H1 (cell line): Measurements from ENCODE around the gene MPZL3. TPM values are rescaled to one million over a fixed set of nuclear protein-coding genes. Genes with fewer than 3 reads are reported as not detected.

Source experiments
- KDM4A ChIP-seq: IDR thresholded peaks from one replicate; pipeline ENCODE4 v1.7.1; 2012; ENCODE audit warnings: low read depth, mild to moderate bottlenecking, moderate library complexity, low read length, inconsistent platforms; ENCODE audit not compliant: severe bottlenecking
- RXRA ChIP-seq: IDR thresholded peaks from 2 replicates; pipeline ENCODE4 v1.6.1; 2011; ENCODE audit warnings: low read depth, mild to moderate bottlenecking, low read length, moderate library complexity; ENCODE audit not compliant: insufficient read depth
- polyA plus RNA-seq, 7 experiments: library from polyadenylated mRNA; depleted of rRNA in 3 of 7; stranded (reverse) in 5 of 7; unstranded in 2 of 7; fragments of >200 nt in 5 of 7; fragments of 200-250 nt in 2 of 7; gene quantifications; 1 replicate in 5 of 7; 2 replicates in 1 of 7; 4 replicates in 1 of 7; pipeline versions ENCODE4 v1.2.1 to v1.2.3, GENCODE V29; 2011 to 2013; ENCODE audit warnings: missing spikeins in 2 of 7, mixed read lengths in 2 of 7
- total RNA-seq: library from RNA; stranded (reverse); fragmentation: NEBNext Ultra II Directional; extraction: Animal tissue kit (Norgen Biotek cat#: 25700); gene quantifications from 2 replicates; pipeline ENCODE4 v1.2.1, GENCODE V29; 2021

MPZL3 gene
- total and polyA plus RNA-seq, 2 of the 8 experiments (the other 6 are each of a cell fraction or from before 2014, with no cell fraction given): 1.1 to 3.9 TPM

- TF ChIP-seq KDM4A (no peak), RXRA (no peak)
- TF ChIP-seq, all 59 proteins: peak for 0
Observed at GRCh38 chr11:118206391-118207031, 45.7 kb downstream of the MPZL3 start (continued).
